Testis (tissue), 2 donors: ENCODE data around the gene STRN4.

Experiments
- CTCF ChIP-seq, 3 experiments: fragments of 450-650 bp in 2 of 3; fragments of 200-600 bp in 1 of 3; sonication (generic) in 1 of 3; IDR thresholded peaks; one replicate each; pipeline ENCODE4 v1.5.1; 2016 to 2019; ENCODE audit warnings: antibody characterized with exemption in 3 of 3, mild to moderate bottlenecking in 2 of 3, moderate library complexity in 1 of 3
- POLR2A ChIP-seq: fragments of 450-650 bp; IDR thresholded peaks from one replicate; pipeline ENCODE4 v1.6.1; 2017; ENCODE audit warnings: antibody characterized with exemption, mild to moderate bottlenecking, moderate library complexity

GRCh38 chr19:46786236-46787039, 40.2 kb upstream of the STRN4 start:
- TF ChIP-seq POLR2A: no peak
- no peak for TF ChIP-seq CTCF (IDR thresholded peaks at IDR 0.05)
